H1 (cell line): ENCODE data around the gene CCDC136. TPM values are rescaled to one million over a fixed set of nuclear protein-coding genes. Genes with fewer than 3 reads are reported as not detected.

Experiments
- CTCF ChIA-PET: fragments of 300-600 bp; sonication (Branson Sonifier 250); formaldehyde crosslinking; loops from one replicate; lab custom pipeline; 2021; ENCODE audit not compliant: partially characterized antibody; lab: Charles Lee
- POLR2A ChIA-PET: fragments of 300-600 bp; sonication (Branson Sonifier 250); formaldehyde crosslinking; loops from one replicate; lab custom pipeline; 2021; ENCODE audit warnings: inconsistent platforms; ENCODE audit not compliant: partially characterized antibody; lab: Charles Lee
- DNase-seq, 2 experiments: peaks; one replicate each; pipeline versions ENCODE4 v3.0.0 to v3.0.0-alpha.2; 2010 to 2022; ENCODE audit warnings: low spot score in 2 of 2, low read depth in 1 of 2, mixed read lengths in 1 of 2
- FAIRE-seq: peaks from 2 replicates; lab custom pipeline; 2011; peaks lifted over from hg19 to GRCh38; lab: Jason Lieb, UNC
- H2AFZ ChIP-seq: 2 replicates; pipeline ENCODE4 v1.8.1; 2012; ENCODE audit warnings: low read length, inconsistent platforms
- H2AK5ac ChIP-seq: 2 replicates; pipeline ENCODE4 v1.6.1; 2013; ENCODE audit warnings: low read depth, low read length
- H2BK120ac ChIP-seq: replicated peaks from 2 replicates; pipeline ENCODE3; 2013; ENCODE audit warnings: low read depth, low read length, inconsistent platforms
- H2BK12ac ChIP-seq: 2 replicates; pipeline ENCODE4 v1.6.1; 2013; ENCODE audit warnings: low read depth, low read length
- H2BK15ac ChIP-seq: 2 replicates; pipeline ENCODE4 v1.6.1; 2013; ENCODE audit warnings: low read length
- H2BK20ac ChIP-seq: 2 replicates; pipeline ENCODE4 v1.6.1; 2013; ENCODE audit warnings: low read length
- H2BK5ac ChIP-seq: 2 replicates; pipeline ENCODE4 v1.6.1; 2013; ENCODE audit warnings: low read depth, low read length
- H3K14ac ChIP-seq: 2 replicates; pipeline ENCODE4 v1.6.1; 2013; ENCODE audit warnings: inconsistent platforms; ENCODE audit not compliant: insufficient read length
- H3K18ac ChIP-seq: 2 replicates; pipeline ENCODE4 v1.6.1; 2013; ENCODE audit warnings: low read length; ENCODE audit errors: extremely low read depth
- H3K23ac ChIP-seq: 2 replicates; pipeline ENCODE4 v1.6.1; 2013; ENCODE audit warnings: inconsistent platforms; ENCODE audit not compliant: insufficient read length
- H3K23me2 ChIP-seq: 2 replicates; pipeline ENCODE4 v1.6.1; 2013; ENCODE audit warnings: low read depth, low read length
- H3K27ac ChIP-seq: 2 replicates; pipeline ENCODE4 v1.6.1; 2011; ENCODE audit warnings: low read depth, low read length, inconsistent platforms
- H3K27me3 ChIP-seq, 4 experiments: replicated peaks in 1 of 4; 1 replicate in 1 of 4; 2 replicates in 3 of 4; pipeline versions ENCODE4 v1.6.1 to v1.8.1; 2011 to 2013; ENCODE audit warnings: low read length in 3 of 4, mild to moderate bottlenecking in 3 of 4, inconsistent platforms in 2 of 4, mixed read lengths in 2 of 4, moderate library complexity in 1 of 4; ENCODE audit not compliant: control insufficient read depth in 3 of 4, insufficient read depth in 3 of 4; ENCODE audit errors: extremely low read depth in 1 of 4
- H3K36me3 ChIP-seq, 4 experiments: 2 replicates each; pipeline versions ENCODE4 v1.6.1 to v1.8.1; 2011 to 2013; ENCODE audit warnings: mild to moderate bottlenecking in 4 of 4, low read length in 3 of 4, moderate library complexity in 2 of 4, control low read depth in 1 of 4, inconsistent platforms in 1 of 4; ENCODE audit not compliant: insufficient read depth in 4 of 4, control insufficient read depth in 2 of 4
- H3K4ac ChIP-seq: replicated peaks from 2 replicates; pipeline ENCODE3; 2013; ENCODE audit warnings: low read length, low read depth, mixed read lengths, inconsistent platforms; ENCODE audit not compliant: insufficient read length
- H3K4me1 ChIP-seq, 4 experiments: replicated peaks in 1 of 4; 1 replicate in 1 of 4; 2 replicates in 3 of 4; pipeline versions ENCODE4 v1.6.1 to v1.8.1; 2011 to 2013; ENCODE audit warnings: low read length in 3 of 4, inconsistent platforms in 2 of 4, mixed read lengths in 1 of 4; ENCODE audit not compliant: insufficient read depth in 4 of 4, control insufficient read depth in 3 of 4
- H3K4me2 ChIP-seq, 2 experiments: 2 replicates each; pipeline versions ENCODE4 v1.6.1 to v1.8.1; 2011 to 2013; ENCODE audit warnings: low read depth in 2 of 2, low read length in 2 of 2, control low read depth in 1 of 2, inconsistent platforms in 1 of 2, mild to moderate bottlenecking in 1 of 2; ENCODE audit not compliant: insufficient read depth in 1 of 2
- H3K4me3 ChIP-seq, 4 experiments: fragments of 200-600, 300-600 bp in 1 of 4; sonication (generic), shearing (Covaris generic), sonication (Bioruptor Twin) in 1 of 4; 2 replicates each; pipeline versions ENCODE4 v1.5.1 to v1.8.1; 2011 to 2016; ENCODE audit warnings: low read length in 4 of 4, low read depth in 3 of 4, control low read depth in 2 of 4, inconsistent platforms in 2 of 4, mild to moderate bottlenecking in 2 of 4, mixed read lengths in 1 of 4, moderate library complexity in 1 of 4; ENCODE audit not compliant: insufficient read depth in 2 of 4; ENCODE audit errors: extremely low read depth in 1 of 4
- H3K56ac ChIP-seq: replicated peaks from 2 replicates; pipeline ENCODE3; 2013; ENCODE audit warnings: low read depth, mild to moderate bottlenecking, mixed read lengths, low read length, inconsistent platforms; ENCODE audit not compliant: insufficient read length
- H3K79me1 ChIP-seq: 2 replicates; pipeline ENCODE4 v1.6.1; 2013; ENCODE audit warnings: low read depth, low read length, control low read depth
- H3K79me2 ChIP-seq, 2 experiments: 2 replicates each; pipeline versions ENCODE4 v1.6.1 to v1.8.1; 2012 to 2013; ENCODE audit warnings: low read length in 2 of 2, mild to moderate bottlenecking in 2 of 2, inconsistent platforms in 1 of 2; ENCODE audit not compliant: insufficient read depth in 2 of 2, control insufficient read depth in 1 of 2
- H3K9ac ChIP-seq, 4 experiments: replicated peaks in 1 of 4; 1 replicate in 1 of 4; 2 replicates in 3 of 4; pipeline versions ENCODE4 v1.6.1 to v1.8.1; 2011 to 2013; ENCODE audit warnings: low read depth in 3 of 4, low read length in 3 of 4, control low read depth in 2 of 4, mild to moderate bottlenecking in 2 of 4, moderate library complexity in 2 of 4, inconsistent platforms in 1 of 4; ENCODE audit errors: extremely low read depth in 1 of 4
- H3K9me3 ChIP-seq, 2 experiments: 2 replicates each; pipeline versions ENCODE4 v1.6.1 to v1.8.1; 2012 to 2013; ENCODE audit warnings: mild to moderate bottlenecking in 2 of 2, moderate library complexity in 2 of 2, control low read depth in 1 of 2, inconsistent platforms in 1 of 2, low read depth in 1 of 2, low read length in 1 of 2, mixed read lengths in 1 of 2; ENCODE audit not compliant: insufficient read depth in 2 of 2
- H4K20me1 ChIP-seq, 2 experiments: replicated peaks in 1 of 2; 2 replicates each; pipeline versions ENCODE3 to v1.8.1; 2011 to 2013; ENCODE audit warnings: inconsistent platforms in 2 of 2, low read length in 2 of 2, mild to moderate bottlenecking in 1 of 2; ENCODE audit not compliant: insufficient read depth in 2 of 2, control insufficient read depth in 1 of 2
- H4K5ac ChIP-seq: 2 replicates; pipeline ENCODE4 v1.6.1; 2013; ENCODE audit warnings: low read length, low read depth, mixed read lengths, inconsistent platforms; ENCODE audit not compliant: insufficient read length
- H4K8ac ChIP-seq: 2 replicates; pipeline ENCODE4 v1.8.0; 2013; ENCODE audit warnings: mild to moderate bottlenecking, moderate library complexity, low read length, inconsistent platforms; ENCODE audit not compliant: insufficient read depth; ENCODE audit errors: extremely low read depth
- H4K91ac ChIP-seq: replicated peaks from 2 replicates; pipeline ENCODE3; 2013; ENCODE audit warnings: low read length, mixed read lengths, inconsistent platforms; ENCODE audit not compliant: insufficient read length
- CHD1 ChIP-seq: IDR thresholded peaks from 2 replicates; pipeline ENCODE4 v1.6.1; 2012; ENCODE audit warnings: low read depth, low read length, improper control_type of control experiment
- EGR1 ChIP-seq: IDR thresholded peaks from 2 replicates; pipeline ENCODE4 v1.6.1; 2011; ENCODE audit warnings: low read depth, low read length, borderline replicate concordance
- JUND ChIP-seq: IDR thresholded peaks from 2 replicates; pipeline ENCODE4 v1.6.1; 2011; ENCODE audit warnings: mild to moderate bottlenecking, improper control_type of control experiment, low read length
- RBBP5 ChIP-seq: IDR thresholded peaks from 2 replicates; pipeline ENCODE4 v1.7.1; 2012; ENCODE audit warnings: low read depth, mild to moderate bottlenecking, inconsistent platforms, low read length, moderate library complexity, borderline replicate concordance
- RXRA ChIP-seq: IDR thresholded peaks from 2 replicates; pipeline ENCODE4 v1.6.1; 2011; ENCODE audit warnings: low read depth, mild to moderate bottlenecking, low read length, moderate library complexity; ENCODE audit not compliant: insufficient read depth
- WGBS, 2 experiments: shearing (Covaris generic) in 1 of 2; methylation state at CpG; one replicate each; pipeline versions ENCODE4 v1.1.6 to v1.1.7; 2013 to 2015; ENCODE audit warnings: low lambda C conversion rate in 2 of 2, mixed read lengths in 2 of 2, inconsistent platforms in 1 of 2, low coverage in 1 of 2, missing lambda C conversion rate in 1 of 2; ENCODE audit not compliant: insufficient replicate concordance in 2 of 2, insufficient coverage in 1 of 2, insufficient read length in 1 of 2; ENCODE audit errors: extremely low coverage in 1 of 2, missing lambda C conversion rate in 1 of 2; 5-methylcytosine and 5-hydroxymethylcytosine counted together
- polyA plus RNA-seq, 7 experiments: library from polyadenylated mRNA; depleted of rRNA in 3 of 7; stranded (reverse) in 5 of 7; unstranded in 2 of 7; fragments of >200 nt in 5 of 7; fragments of 200-250 nt in 2 of 7; gene quantifications; 1 replicate in 5 of 7; 2 replicates in 1 of 7; 4 replicates in 1 of 7; pipeline versions ENCODE4 v1.2.1 to v1.2.3, GENCODE V29; 2011 to 2013; ENCODE audit warnings: missing spikeins in 2 of 7, mixed read lengths in 2 of 7
- total RNA-seq: library from RNA; stranded (reverse); fragmentation: NEBNext Ultra II Directional; extraction: Animal tissue kit (Norgen Biotek cat#: 25700); gene quantifications from 2 replicates; pipeline ENCODE4 v1.2.1, GENCODE V29; 2021

The CCDC136 gene
- total and polyA plus RNA-seq, 2 of the 8 experiments (the other 6 are each of a cell fraction or from before 2014, with no cell fraction given) = 35.6 to 47.7 TPM

DNA sequence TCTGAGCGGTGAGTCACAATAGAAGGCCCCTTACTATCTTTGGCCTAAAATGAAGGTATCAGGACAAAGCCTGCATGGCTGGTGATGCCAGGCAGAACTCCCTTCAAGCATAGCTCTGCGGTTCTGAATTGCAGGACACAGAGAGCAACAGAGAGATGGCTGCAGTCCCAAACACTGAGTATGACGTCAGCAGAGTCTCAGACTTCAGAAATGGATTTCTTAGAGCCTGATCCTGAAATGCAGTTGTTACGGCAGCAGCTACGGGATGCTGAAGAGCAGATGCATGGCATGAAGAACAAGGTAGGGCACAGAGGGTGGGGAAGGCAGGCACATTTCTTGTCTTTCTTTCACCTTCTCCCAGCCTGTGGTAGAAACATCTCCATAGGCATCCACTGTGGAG, 13.5 kb downstream of the CCDC136 start:
- H3K9ac ChIP-seq = no peak overlapping the region
- no peak overlapping the region for H2AK5ac ChIP-seq
- TF ChIP-seq RBBP5 (no peak), CHD1 (no peak), RXRA (no peak), JUND (no peak), EGR1 (no peak)
- no peaks in the 10 kb centered on the region for H3K23me2 ChIP-seq
- WGBS, 2 experiments = 92% methylated on average over 5 of the region's 5 CpGs; no CpG with 5 or more reads in 1 of the 2 experiments
- H3K14ac ChIP-seq = no peak overlapping the region
- H2BK12ac ChIP-seq = no peak overlapping the region
- no peaks in the 10 kb centered on the region for H3K79me2 ChIP-seq
- ChIA-PET CTCF (interaction anchor here (1.1 to 2.1 kb wide), 7 partner anchors 9 to 78 kb away, joined by 3 to 5 read pairs (median 3); no protein-coding TSS in a partner anchor), POLR2A (interaction anchor here (0.7 to 3.6 kb wide), 3 partner anchors 10 to 22 kb away, joined by 3 to 21 read pairs (median 9); no protein-coding TSS in a partner anchor)
- H3K9me3 ChIP-seq = no peaks in the 10 kb centered on the region
- peaks cover 0 to 2% of the 10 kb centered on the region in 2 experiments for H4K20me1 ChIP-seq
- no peak overlapping the region for H2AFZ ChIP-seq
- no peak overlapping the region for H3K18ac ChIP-seq
- no peak overlapping the region for H3K4me3 ChIP-seq
- no peak overlapping the region for H2BK20ac ChIP-seq
- H3K4me2 ChIP-seq = no peak overlapping the region
- H4K91ac ChIP-seq = no peak overlapping the region
- H3K27ac ChIP-seq = no peak overlapping the region
- DNase-seq = no peak
- FAIRE-seq = no peak
- H4K5ac ChIP-seq = no peak overlapping the region
- no peak overlapping the region for H2BK120ac ChIP-seq
- no peak overlapping the region for H2BK15ac ChIP-seq
- no peak overlapping the region for H3K23ac ChIP-seq
- peaks cover 20 to 76% (median 45%) of the 10 kb centered on the region in 4 experiments; a peak in 7 of 8 replicates for H3K36me3 ChIP-seq
- H3K4ac ChIP-seq = no peak overlapping the region
- H3K27me3 ChIP-seq = no peaks in the 10 kb centered on the region
- no peak overlapping the region for H2BK5ac ChIP-seq
- H3K4me1 ChIP-seq = no peaks in the 10 kb centered on the region
- H4K8ac ChIP-seq = no peak overlapping the region
- no peaks in the 10 kb centered on the region for H3K79me1 ChIP-seq
- H3K56ac ChIP-seq = no peak overlapping the region
